ENCODE results near the gene IKZF4.

DNA sequence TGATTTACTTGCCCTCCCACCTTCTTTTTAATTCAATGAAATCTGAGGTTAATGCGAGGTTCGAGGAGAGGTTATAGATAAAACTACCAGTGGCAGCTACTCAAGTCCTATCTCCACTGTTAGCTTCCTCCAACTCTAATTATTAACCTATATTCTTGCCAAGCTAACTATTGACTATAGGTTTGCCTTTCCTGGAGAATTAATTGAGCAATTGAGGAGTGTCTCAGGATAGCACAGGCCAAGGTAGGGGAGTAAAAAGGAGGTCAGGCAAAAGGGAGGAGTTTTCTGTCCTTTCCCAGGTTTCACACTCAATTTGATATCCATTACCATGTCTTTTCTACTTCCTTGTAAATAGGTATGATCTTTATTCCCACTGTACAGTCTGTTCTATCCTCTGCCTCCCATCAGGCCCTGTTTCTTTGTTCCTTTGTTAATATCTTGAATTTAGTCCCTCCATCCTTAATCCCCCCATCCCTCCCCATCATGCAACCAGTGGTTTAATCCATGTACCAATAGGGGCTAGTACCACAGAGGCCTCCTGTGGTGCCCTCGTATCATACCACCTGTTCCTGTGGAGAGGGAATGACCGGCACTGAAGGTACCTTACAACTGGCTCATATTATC lies 27.5 kb upstream of the IKZF4 start:
- TF ChIP-seq EZH2 (IDR thresholded peaks at IDR 0.05; ENCODE audit: borderline replicate concordance, low read depth, low read length, poor library complexity, severe bottlenecking) (no peak), CTCF (conservative IDR thresholded peaks at IDR 0.05; ENCODE audit: low read depth, low read length) (no peak)

All from A673 (cell line).